Middle frontal gyrus (tissue), 1 donor: ENCODE data around the gene CLSTN2.

ENCODE experiments used
- DNase-seq: peaks from one replicate; pipeline ENCODE4 v3.0.0-alpha.2; 2015; ENCODE audit warnings: low spot score; ENCODE audit errors: extremely low spot score

CLSTN2 gene

GRCh38 chr3:140373234-140373633 is 438.2 kb downstream of the CLSTN2 start:
- DNase-seq = no peak

GRCh38 chr3:140375002-140375401 is 440.0 kb downstream of the CLSTN2 start:
- DNase-seq = no peak

GRCh38 chr3:140376136-140376889 is 441.3 kb downstream of the CLSTN2 start:
- no peak for DNase-seq

- DNase-seq = no peak
Measured at GRCh38 chr3:140377644-140378043, 442.7 kb downstream of the CLSTN2 start.

GRCh38 chr3:140378571-140379340 is 443.8 kb downstream of the CLSTN2 start:
- peak; percentile 13 for DNase-seq

GRCh38 chr3:140384028-140384771 is 449.2 kb downstream of the CLSTN2 start:
- DNase-seq = no peak

- DNase-seq = no peak
Measured at GRCh38 chr3:140384876-140385275, 449.9 kb downstream of the CLSTN2 start.

GRCh38 chr3:140386357-140387100 is 451.5 kb downstream of the CLSTN2 start:
- DNase-seq = peak; percentile 26

- no peak for DNase-seq
Measured at GRCh38 chr3:140387244-140387643, 452.3 kb downstream of the CLSTN2 start.

GRCh38 chr3:140388202-140388922 is 453.4 kb downstream of the CLSTN2 start:
- no peak for DNase-seq

- DNase-seq = no peak
Measured at GRCh38 chr3:140391061-140391460, 456.1 kb downstream of the CLSTN2 start.

GRCh38 chr3:140394488-140395133 is 459.6 kb downstream of the CLSTN2 start:
- DNase-seq = no peak

GRCh38 chr3:140395134-140396075 is 460.4 kb downstream of the CLSTN2 start:
- no peak for DNase-seq

GRCh38 chr3:140396110-140396509 is 461.1 kb downstream of the CLSTN2 start:
- DNase-seq = no peak

- DNase-seq = no peak
Measured at GRCh38 chr3:140397847-140398246, 462.9 kb downstream of the CLSTN2 start.

GRCh38 chr3:140398387-140398786 is 463.4 kb downstream of the CLSTN2 start:
- no peak for DNase-seq

GRCh38 chr3:140399871-140400270 is 464.9 kb downstream of the CLSTN2 start:
- DNase-seq = no peak

- no peak for DNase-seq
Measured at GRCh38 chr3:140403079-140403478, 468.1 kb downstream of the CLSTN2 start.

GRCh38 chr3:140403608-140404007 is 468.6 kb downstream of the CLSTN2 start:
- DNase-seq = no peak
